AML-193 (cell line): ENCODE measurements around the gene DUSP12.
"Not testable (repeated sequence)": the region's sequence is repeated elsewhere in the genome, so short reads cannot be mapped to it uniquely, and the experiment has no call there.

Source experiments
- DNase-seq, 2 experiments: peaks; one replicate each; lab custom pipeline; 2025; lab: John Stamatoyannopoulos, UW

Gene DUSP12, protein sequence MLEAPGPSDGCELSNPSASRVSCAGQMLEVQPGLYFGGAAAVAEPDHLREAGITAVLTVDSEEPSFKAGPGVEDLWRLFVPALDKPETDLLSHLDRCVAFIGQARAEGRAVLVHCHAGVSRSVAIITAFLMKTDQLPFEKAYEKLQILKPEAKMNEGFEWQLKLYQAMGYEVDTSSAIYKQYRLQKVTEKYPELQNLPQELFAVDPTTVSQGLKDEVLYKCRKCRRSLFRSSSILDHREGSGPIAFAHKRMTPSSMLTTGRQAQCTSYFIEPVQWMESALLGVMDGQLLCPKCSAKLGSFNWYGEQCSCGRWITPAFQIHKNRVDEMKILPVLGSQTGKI

DNA sequence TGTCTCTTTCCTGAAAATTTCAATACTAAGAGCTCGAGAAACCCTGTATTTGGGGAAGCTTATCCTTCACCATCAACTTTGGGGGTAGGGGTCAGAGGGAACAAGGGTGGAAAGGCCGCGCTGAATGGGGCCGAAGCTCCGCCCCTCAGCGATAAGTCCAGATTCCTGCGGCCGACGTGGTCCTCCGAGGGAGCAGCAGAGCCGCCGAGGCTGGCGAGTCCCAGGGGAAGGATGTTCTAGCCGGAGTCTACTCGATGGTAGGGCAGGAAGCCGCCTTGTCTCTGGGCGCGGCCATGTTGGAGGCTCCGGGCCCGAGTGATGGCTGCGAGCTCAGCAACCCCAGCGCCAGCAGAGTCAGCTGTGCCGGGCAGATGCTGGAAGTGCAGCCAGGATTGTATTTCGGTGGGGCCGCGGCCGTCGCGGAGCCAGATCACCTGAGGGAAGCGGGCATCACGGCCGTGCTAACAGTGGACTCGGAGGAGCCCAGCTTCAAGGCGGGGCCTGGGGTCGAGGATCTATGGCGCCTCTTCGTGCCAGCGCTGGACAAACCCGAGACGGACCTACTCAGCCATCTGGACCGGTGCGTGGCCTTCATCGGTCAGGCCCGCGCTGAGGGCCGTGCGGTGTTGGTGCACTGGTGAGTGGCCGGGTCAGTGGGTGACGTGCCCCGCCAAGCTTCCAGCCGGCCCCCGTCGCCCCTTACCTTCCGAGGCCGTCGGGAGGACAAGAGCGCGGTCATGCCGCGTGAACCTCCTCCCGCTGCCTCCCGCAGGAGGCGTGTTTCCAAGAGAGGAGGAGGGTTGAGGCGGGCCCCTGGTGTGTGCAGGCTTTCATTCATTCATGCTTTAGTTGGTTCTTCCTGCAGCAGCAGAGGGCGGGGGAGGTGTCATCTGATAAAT lies at the start of gene DUSP12:
DUSP12 (plus strand) TSS at position 278 of the 899 bp plus-strand sequence; CDS start at position 294, 16 bp downstream.
- peak; percentile 87 to 94 for DNase-seq

DNA sequence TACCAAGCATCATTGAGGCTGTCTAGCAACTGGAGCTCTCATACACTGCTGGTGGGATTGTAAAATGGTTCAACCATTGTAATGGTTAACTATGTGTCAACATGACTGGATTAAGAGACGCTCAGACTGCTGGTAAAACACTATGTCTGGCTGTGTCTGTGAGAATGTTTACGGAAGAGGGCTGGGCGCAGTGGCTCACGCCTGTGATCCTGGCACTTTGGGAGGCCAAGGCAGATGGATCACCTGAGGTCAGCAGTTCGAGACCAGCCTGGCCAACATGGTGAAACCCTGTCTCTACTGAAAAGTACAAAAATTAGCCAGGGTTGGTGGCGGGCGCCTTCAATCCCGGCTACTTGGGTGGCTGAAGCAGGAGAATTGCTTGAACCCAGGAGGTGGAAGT lies 47.3 kb upstream of the DUSP12 start:
- no peak for DNase-seq

DNA sequence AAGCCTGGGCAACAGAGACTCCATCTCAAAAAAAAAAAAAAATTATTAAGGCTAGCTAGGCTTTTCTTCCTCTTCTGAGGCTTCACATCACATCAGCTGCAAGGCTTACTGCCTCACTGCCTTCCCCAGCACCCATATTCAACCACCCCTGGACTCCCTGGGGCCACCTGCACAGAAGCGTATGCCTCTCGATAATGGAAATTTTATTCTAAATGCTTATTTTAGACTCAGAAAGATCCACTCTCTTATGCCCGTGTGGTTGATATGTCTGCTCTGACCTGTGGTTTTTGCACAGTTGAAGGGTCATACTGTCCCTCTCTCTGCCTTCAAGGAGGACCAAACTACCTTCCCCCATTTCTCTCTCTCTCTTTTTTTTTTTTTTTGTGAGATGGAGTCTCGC lies 44.0 kb upstream of the DUSP12 start:
- no peak for DNase-seq

DNA sequence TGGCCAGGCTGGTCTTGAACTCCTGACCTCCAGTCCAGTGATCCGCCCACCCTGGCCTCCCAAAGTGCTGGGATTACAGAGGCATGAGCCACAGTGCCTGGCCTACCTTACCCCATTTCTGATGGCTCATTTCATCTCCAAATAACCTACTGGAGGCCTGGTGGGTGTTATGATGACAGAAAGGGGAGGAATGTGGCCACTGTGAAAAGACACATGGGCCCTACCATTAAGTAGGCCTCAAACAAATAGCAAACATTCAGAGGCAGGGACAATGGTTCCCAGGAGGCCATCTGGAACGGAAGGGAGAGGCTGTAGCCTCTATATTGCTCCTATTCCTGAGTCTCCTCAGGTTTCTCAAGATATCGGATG lies 43.5 kb upstream of the DUSP12 start:
- DNase-seq, result no peak

DNA sequence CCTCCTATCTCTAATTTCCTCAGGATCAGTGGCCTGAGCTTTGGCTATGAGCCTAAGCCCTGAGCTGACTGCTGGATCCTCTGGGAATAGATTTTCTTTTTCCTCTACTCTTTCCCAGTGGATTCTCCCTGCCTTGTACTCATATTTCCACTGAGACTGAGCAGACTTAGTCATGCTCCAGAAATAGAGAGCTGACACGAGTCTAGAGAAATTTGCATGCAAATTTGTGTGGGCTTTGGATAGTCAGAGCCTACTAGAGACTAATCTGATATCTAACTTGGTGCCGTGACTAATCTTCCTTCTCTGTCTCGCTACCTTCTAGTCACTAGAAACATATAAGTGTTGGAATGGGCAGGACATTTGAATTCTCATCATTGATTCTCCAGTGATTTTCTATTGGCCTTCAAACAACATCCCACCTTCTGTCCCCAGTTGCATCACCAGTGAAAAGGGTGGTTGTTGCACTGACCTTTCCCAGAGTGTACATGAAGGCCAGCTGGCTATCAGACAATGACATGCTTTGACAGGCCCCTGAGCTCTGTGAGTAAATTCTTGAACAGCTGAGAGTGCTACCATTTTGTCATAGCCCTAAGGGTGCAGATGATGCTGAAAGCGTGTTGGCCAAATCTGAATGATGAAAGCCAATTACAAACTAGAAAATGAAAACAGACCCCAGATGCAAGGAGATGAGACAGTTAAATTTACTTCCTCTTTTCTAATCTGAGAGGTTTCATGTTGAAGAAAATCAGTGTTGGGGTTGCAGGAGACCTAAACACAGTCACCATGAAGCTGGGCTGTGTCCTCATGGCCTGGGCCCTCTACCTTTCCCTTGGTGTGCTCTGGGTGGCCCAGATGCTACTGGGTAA lies 42.9 kb upstream of the DUSP12 start, which contains the start of gene FCRLA:
FCRLA (plus strand) TSS at position 748 of the 866 bp plus-strand sequence; CDS start at position 784, 36 bp downstream.
- DNase-seq, result no peak

DNA sequence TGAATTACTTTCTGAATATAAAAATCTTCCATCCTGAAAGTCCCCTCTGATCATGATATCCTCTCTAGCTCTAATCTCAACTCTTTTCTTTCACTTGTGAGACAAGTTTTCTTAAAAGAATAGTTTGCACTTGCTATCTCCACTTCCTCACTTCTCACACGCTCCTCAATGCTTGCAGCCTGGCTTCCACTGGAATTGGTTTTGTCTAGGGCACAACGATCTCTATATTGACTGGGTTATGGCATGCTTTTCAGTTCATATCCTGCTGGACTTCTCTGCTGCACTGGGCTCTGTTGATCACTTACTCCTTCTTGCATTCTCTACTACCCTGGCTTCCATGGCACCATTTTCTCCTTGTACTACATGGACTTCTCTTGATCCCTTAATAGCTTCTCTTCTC lies 42.1 kb upstream of the DUSP12 start:
- DNase-seq, result no peak

DNA sequence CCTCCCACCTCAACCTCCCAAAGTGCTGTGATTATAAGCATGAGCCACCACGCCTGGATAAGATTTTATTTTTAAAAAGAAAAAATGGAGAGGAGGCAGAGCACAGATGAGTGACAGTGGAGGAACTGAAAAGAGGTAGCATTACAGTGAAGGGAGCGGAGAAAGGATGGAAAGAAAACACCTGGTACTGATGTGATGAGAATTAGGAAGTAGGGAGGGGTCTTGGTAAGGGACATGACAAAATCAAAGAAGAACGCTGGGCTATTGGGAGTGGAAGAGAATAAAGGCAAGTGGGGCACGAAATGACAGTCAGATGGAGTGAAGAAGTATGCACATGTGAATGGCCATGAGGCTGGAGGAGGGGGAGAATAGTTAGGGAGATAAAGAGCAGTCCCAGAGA lies 40.2 kb upstream of the DUSP12 start:
- no peak for DNase-seq

DNA sequence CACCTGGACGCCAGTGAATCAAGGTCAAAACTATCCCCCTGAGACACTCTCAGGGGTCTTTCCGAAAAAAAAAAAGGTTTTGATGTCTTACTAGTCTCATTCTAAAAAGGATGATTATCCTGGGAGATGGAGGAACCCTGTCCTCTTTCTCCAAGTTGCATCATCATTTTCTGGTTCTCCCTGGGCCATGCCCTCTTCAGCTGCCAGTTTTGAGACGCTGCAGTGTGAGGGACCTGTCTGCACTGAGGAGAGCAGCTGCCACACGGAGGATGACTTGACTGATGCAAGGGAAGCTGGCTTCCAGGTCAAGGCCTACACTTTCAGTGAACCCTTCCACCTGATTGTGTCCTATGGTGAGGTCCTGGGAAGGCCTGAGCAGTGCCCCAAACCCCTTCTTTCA lies 39.0 kb upstream of the DUSP12 start:
- DNase-seq, result no peak

DNA sequence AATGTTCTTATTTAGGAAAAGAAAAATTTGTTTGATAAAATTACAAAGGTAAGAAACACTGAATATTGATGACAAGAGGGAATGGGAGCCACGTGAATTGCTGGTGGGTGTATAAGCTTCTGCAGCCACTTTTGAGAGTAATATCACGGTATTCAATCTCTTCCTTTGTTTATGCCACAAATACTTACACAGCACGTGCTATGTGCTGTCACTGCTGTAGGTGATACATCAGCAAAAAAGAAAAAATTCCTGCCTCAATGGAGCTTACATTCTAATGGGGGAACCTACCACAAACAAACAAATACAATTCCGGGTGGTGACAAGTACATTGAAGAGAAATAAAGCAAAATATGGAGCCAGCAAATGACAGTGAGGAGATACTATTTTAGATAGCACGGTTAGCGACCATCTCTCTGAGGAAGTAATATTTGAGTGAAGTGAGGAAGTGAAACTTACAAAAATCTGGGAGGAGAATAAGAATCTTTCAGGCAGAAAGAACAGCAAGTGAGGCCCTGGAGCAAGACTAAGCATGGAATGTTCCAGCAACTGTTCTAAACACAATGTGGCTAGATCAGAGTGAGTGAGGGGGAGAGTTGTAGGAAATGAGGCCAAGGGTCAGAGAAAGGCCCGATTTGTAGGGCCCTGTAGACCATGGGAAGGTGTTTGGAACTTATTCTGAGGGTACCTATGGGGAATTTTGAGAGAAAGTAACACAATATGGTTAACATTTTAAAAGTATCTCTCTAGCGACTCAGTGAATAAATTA lies 30.8 kb upstream of the DUSP12 start:
- no peak for DNase-seq

DNA sequence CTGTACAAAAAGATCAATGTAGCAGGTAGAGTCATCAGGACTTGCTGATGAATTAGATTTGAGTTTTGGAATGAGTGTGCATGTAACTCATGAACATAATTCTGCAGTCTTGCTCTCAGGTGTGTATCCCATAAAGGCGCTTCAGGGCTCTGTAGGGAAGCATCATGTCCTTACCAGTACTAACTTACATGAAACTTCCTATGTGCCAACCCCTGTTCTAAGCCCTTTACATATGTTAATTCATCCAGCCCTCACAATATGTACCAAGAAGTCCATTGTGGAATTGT lies 30.3 kb upstream of the DUSP12 start:
- no peak for DNase-seq

DNA sequence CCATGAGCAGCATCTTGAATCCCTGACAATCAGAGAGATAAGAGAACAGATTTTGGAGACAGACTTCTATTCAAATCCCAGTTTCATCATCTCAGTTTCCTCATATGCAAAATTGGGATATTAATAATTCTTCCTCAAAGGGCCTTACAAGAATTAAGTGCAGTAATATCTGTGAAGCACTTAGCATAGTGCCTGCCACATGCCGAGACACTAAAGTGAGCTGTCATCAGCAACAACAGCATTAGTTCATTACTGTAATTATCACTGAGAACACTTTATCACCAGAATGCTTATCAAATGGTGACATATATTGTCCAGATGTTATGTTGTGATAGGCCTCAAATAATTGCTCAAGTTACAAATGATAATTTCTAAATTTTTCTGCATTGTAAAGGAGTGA lies 29.2 kb upstream of the DUSP12 start:
- no peak for DNase-seq

DNA sequence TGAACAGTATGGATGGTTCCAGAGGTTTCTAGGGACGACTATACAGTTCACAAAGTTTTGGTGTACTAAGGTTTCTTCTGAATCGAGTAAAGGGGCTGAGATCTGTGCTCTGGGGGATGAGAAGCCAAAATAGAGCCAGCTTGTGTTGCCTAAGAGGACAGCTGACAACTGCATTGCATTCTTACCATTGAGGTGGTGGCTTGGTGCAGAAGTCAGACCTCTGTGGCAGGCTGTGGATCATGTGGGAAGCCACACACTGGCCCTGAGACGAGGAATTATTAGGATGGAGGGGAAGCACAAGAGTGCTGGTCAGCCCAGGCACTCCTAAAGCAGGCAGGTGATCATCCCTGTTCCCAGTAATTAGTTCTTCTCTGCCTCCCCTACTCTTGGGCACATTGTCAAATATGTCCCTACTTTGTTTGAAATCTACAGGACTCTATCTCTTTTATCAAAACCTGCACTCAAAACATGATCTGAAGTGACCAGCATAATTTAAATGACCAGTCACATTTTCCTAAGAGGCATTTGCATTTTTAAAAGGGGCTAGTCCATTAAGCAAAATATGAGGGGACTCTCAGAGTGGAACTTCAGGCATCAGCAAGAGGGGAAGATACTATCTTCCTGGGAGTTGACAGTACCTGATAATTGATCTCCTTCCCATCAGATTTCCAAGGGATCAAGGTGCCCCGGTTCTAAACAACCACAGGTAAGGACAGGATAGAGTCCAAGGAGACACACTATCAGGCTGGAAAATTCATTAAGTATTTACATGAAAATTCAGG lies 28.4 kb upstream of the DUSP12 start, which contains the start of gene FCRLB:
FCRLB (plus strand) TSS at position 589 of the 782 bp plus-strand sequence. CDS start 1,129 bp downstream, outside the sequence.
- no peak for DNase-seq

DNA sequence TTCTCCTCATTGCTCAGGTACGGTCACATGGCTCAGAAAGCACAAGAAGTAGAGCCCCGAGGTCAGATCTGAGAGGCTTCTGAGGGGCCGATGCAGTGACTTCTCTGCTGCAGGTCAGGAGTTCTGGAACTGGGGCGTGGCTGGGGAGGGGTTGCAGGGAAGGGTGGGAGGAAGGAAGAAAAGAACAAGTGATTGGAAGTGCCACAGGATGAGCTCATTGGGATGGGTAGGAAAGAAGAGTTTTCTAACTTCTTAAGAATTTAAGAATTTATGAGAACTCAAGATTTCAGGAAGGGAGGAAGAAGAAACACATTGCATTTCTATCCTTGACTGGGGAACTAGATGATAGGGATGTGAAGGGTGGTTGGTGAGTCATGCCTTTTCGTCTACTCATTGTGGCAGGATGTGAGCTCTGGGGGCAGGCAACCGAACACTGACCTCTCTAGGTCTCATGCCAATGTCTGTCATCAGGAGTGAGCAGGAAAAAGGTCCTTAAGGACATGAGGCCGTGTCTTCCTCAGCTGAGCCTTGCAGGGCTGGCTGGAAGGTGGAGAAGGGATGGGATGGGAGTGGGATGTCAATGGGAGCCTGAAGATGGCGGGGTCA lies 27.7 kb upstream of the DUSP12 start:
- DNase-seq, result peak; percentile 47 to 49

DNA sequence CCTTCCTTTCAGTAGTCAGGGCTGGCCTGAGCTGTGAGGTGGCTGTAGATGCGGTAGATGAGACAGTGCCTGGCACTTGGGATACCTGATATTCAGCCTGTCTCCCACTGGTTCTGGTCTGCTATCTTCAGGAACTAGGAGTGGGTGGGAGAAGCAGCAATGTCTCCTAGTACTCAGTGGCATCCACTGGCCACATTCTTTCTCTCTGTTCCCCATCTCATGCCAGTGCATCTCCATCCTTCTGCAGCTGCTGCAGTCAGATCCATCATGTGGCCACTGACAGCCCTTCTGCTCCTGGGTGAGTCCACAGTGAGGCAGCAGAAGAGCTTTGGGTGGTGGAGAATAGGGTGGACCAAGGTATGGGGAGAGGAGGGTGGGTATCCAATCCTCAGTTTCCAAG lies 27.2 kb upstream of the DUSP12 start:
- no peak for DNase-seq

DNA sequence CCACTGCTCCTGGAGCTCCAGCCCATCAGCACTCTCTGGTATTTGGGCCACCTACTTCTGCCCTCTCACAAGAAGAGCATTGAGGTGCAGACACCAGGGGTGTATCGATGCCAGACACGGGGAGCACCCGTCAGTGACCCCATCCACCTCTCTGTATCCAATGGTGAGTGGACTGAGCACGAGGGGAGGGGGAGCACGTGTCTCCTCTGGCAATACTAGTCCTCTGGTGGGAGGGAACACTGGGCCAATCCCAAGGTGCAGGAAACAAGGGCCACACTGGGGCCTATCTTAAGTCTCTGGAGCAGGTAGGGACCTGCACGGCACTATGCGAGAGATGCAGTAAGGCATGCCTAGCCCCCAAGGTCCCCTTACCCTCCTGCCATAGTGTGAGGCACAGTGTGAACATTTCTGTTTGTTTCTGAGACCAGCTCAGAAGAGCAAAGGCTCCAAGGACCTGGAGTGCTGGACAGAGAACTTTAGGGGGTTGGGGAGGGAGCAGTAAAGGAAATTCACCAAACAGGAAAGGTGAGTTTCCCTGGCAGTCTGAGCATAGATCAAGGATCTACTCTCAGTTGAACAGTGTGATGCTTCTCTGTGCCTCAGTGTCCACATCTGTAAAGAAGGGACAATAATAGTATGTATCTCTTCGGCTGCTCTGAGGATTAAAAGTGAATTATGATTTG lies 26.0 kb upstream of the DUSP12 start:
- no peak for DNase-seq

DNA sequence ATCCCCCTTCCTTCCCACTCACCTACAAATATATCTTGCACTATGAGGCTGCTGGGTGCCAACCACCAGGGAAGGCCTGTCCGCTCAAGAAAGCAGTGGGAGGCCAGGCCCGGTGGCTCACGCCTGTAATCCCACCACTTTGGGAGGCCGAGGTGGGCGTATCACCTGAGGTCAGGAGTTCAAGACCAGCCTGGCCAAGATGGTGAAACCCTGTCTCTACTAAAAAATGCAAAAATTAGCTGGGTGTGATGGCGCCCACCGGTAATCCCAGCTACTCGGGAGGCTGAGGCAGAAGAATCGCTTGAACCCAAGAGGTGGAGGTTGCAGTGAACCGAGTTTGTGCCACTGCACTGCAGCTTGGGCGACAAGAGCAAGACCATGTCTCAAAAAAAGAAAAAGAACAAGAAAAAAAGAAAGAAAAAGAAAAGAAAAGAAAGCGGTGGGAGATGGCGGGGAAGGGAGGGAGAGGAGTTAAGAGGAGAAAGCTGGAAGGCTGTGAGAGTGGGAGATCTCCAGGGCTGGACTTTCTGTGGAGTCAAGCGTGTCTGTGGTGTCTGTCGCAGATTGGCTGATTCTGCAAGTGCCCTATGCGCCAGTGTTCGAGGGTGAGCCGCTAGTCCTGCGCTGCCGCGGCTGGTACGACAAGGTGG lies 24.2 kb upstream of the DUSP12 start:
- DNase-seq, result not testable (repeated sequence)

DNA sequence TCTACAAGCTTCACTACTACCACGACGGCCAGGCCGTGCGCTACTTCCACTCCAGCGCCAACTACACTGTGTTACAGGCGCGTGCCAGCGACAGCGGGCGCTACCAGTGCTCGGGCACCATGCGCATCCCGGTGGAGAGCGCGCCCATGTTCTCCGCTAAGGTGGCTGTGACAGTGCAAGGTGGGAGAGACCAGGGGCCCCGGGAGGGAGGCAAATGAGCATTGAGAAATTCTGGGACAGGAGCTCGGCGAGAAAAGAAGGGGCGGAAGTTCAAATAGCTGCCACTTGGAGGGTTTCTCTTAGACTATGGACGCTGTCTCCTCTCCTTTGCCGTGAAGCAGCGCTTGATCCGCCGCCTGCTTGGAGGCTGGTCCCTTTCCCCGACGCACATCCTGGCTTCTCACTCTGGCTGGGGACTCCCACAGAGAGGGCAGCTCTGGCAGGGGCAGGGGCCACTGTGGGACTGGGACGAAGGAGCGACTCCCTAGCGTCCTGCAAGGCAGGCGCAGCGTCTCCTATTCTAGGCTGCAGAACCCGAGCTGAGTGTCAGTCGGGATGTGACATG lies 23.6 kb upstream of the DUSP12 start:
- DNase-seq, result peak; percentile 39 to 55

DNA sequence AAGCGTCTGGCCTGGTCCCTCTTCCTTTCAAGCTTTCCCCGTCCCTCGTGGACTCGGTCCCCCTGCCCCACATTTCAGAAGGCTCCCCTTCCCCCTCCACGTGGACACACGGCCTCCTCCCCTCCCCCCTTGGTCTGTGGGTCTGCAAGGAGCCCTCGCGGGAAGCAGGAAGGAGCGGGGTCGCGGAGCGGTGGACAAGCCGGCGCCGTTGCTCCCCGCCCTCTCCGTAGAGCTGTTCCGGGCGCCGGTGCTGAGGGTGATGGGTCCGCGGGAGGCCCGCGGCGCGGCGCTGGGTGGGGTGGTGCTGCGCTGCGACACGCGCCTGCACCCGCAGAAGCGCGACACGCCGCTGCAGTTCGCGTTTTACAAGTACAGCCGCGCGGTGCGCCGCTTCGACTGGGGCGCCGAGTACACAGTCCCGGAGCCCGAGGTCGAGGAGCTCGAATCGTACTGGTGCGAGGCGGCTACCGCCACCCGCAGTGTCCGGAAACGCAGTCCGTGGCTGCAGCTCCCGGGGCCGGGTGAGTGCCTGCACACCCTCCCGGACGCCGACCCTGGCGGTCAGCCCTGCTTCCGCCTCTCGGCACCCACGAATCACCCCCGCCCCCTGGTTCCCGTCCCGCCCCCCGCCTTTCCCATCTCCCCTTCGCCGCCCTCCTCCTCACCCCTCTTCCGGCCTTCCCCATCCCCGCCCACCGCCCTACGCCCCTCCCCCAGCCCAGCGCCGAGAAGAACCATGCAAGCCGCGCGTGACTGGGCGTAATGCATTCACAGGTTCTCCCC lies 22.9 kb upstream of the DUSP12 start:
- DNase-seq, result peak; percentile 21 to 23
